Peyer's patch (tissue), 4 donors: ENCODE measurements around the gene FAM78A. TPM values are rescaled to one million over a fixed set of nuclear protein-coding genes. Genes with fewer than 3 reads are reported as not detected.
"Not testable (repeated sequence)": the region's sequence is repeated elsewhere in the genome, so short reads cannot be mapped to it uniquely, and the experiment has no call there.

Experiments used
- DNase-seq, 3 donors: peaks; one replicate each; pipeline ENCODE4 v3.0.0-alpha.2; 2017 to 2019
- H3K27ac ChIP-seq, 4 donors: fragments of 200-600 bp; sonication (generic); one replicate each; pipeline ENCODE4 v1.5.1; 2016 to 2019
- H3K27me3 ChIP-seq, 2 donors: fragments of 200-600 bp; sonication (generic); one replicate each; pipeline ENCODE4 v1.5.1; 2019
- H3K36me3 ChIP-seq, 3 donors: fragments of 200-600 bp; sonication (generic); one replicate each; pipeline ENCODE4 v1.5.1; 2016 to 2019
- H3K4me1 ChIP-seq, 4 donors: fragments of 200-600 bp; sonication (generic); one replicate each; pipeline ENCODE4 v1.5.1; 2016 to 2019
- H3K4me3 ChIP-seq, 4 donors: fragments of 200-600 bp; sonication (generic); 1 replicate in 3 of 4; 2 replicates in 1 of 4; pipeline ENCODE4 v1.5.1; 2016 to 2019; ENCODE audit warnings: mild to moderate bottlenecking in 1 of 4
- H3K9me3 ChIP-seq, 4 donors: fragments of 200-600 bp; sonication (generic); one replicate each; pipeline ENCODE4 v1.5.1; 2016 to 2019; ENCODE audit warnings: mild to moderate bottlenecking in 1 of 4
- POLR2A ChIP-seq, 2 donors: fragments of 450-650 bp; IDR thresholded peaks; one replicate each; pipeline ENCODE4 v1.5.1; 2017; ENCODE audit warnings: antibody characterized with exemption in 2 of 2, mild to moderate bottlenecking in 2 of 2, moderate library complexity in 2 of 2
- total RNA-seq, 4 donors: library from RNA; depleted of rRNA; stranded (reverse); fragments of >200 nt; gene quantifications; one replicate each; pipeline ENCODE4 v1.1.0, GENCODE V29; 2016
- TF ChIP-seq, protein P1 (sequence below), 6 experiments: fragments of 450-650 bp in 4 of 6; fragments of 200-600 bp in 2 of 6; sonication (generic) in 1 of 6; IDR thresholded peaks; one replicate each; pipeline ENCODE4 v1.5.1; 2017 to 2019; ENCODE audit warnings: antibody characterized with exemption in 6 of 6, mild to moderate bottlenecking in 3 of 6, moderate library complexity in 1 of 6

FAM78A gene
- total RNA-seq, 4 donors from 2014 or later: 0.95 to 8.3 (median 3.3) TPM

GRCh38 chr9:131214286-131214856, 61.9 kb downstream of the FAM78A start:
- Histone ChIP-seq H3K4me1 (no peaks in the 10 kb centered on the region), H3K27ac (no peak overlapping the region), H3K27me3 (no peaks in the 10 kb centered on the region), H3K9me3 (no peaks in the 10 kb centered on the region), H3K4me3 (no peak overlapping the region), H3K36me3 (peaks cover 0 to 29% (median 0%) of the 10 kb centered on the region in 3 donors)
- TF ChIP-seq POLR2A (IDR thresholded peaks at IDR 0.05): no peak
- TF ChIP-seq, protein P1, sequence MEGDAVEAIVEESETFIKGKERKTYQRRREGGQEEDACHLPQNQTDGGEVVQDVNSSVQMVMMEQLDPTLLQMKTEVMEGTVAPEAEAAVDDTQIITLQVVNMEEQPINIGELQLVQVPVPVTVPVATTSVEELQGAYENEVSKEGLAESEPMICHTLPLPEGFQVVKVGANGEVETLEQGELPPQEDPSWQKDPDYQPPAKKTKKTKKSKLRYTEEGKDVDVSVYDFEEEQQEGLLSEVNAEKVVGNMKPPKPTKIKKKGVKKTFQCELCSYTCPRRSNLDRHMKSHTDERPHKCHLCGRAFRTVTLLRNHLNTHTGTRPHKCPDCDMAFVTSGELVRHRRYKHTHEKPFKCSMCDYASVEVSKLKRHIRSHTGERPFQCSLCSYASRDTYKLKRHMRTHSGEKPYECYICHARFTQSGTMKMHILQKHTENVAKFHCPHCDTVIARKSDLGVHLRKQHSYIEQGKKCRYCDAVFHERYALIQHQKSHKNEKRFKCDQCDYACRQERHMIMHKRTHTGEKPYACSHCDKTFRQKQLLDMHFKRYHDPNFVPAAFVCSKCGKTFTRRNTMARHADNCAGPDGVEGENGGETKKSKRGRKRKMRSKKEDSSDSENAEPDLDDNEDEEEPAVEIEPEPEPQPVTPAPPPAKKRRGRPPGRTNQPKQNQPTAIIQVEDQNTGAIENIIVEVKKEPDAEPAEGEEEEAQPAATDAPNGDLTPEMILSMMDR (IDR thresholded peaks at IDR 0.05): no peak
- no peak for DNase-seq

DNA sequence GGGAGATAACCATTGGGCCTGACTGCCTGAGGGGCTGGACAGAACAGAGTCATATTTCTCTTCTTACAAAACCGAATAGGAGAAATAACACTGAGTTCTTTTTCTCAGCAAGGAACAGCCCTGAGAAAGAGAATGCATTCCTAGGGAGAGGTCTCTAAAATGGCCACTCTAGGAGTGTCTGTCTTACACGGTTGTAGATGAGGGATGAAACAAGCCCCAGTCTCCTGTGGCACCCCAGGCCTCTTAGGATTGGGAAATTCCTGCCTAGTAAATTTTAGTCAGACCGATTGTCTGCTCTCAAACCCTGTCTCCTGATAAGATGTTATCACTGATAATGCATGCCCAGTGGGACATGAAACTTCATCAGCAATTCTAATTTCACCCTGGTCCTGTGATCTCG, 64.4 kb downstream of the FAM78A start:
- DNase-seq, H3K4me1 ChIP-seq, H3K27ac ChIP-seq, H3K9me3 ChIP-seq, H3K27me3 ChIP-seq, H3K4me3 ChIP-seq: not testable (repeated sequence)
- H3K36me3 ChIP-seq: peaks cover 0 to 16% (median 0%) of the 10 kb centered on the region in 3 donors

Other genes starting within 250 kb of the FAM78A start
- 10 to 100 TPM in 1 of 4 donors, 1 to 10 TPM in 3; 1.5 to 10.7 (median 2.8) TPM for gene AIF1L, start 180.0 kb downstream of the FAM78A start, total RNA-seq
- 100 to 1,000 TPM in 2 of 4 donors, 10 to 100 TPM in 2; 48.2 to 159 (median 88.2) TPM for gene NUP214, start 150.9 kb downstream of the FAM78A start, total RNA-seq
- 1 to 10 TPM; 1.3 to 3.3 (median 2.4) TPM for gene PLPP7, start 13.2 kb upstream of the FAM78A start, total RNA-seq
- 100 to 1,000 TPM; 109 to 174 (median 149) TPM for gene PRRC2B, start 117.6 kb upstream of the FAM78A start, total RNA-seq
- 10 to 100 TPM; 37.1 to 94.8 (median 46.1) TPM for gene POMT1, start 226.4 kb upstream of the FAM78A start, total RNA-seq